CD1c-positive myeloid dendritic cell (primary cell): ENCODE results near the gene VASH2.

Experiments used
- DNase-seq: peaks from one replicate; pipeline ENCODE4 v3.0.0-alpha.2; 2016; ENCODE audit errors: extremely low spot score

VASH2 gene

GRCh38 chr1:212930986-212931678 is 19.2 kb upstream of the VASH2 start:
- no peak for DNase-seq

- DNase-seq: no peak
Observed at GRCh38 chr1:212933815-212934471, 16.4 kb upstream of the VASH2 start.

GRCh38 chr1:212935387-212935981 is 14.9 kb upstream of the VASH2 start:
- no peak for DNase-seq

GRCh38 chr1:212937034-212937433 is 13.3 kb upstream of the VASH2 start:
- no peak for DNase-seq

GRCh38 chr1:212938846-212939245 is 11.5 kb upstream of the VASH2 start:
- DNase-seq: no peak

- no peak for DNase-seq
Observed at GRCh38 chr1:212941452-212941851, 8.9 kb upstream of the VASH2 start.

GRCh38 chr1:212942679-212943392 is 7.5 kb upstream of the VASH2 start:
- DNase-seq: no peak

GRCh38 chr1:212943393-212943710 is 7.0 kb upstream of the VASH2 start:
- no peak for DNase-seq

- DNase-seq: peak; percentile 74
Observed at GRCh38 chr1:212944229-212944901, 6.0 kb upstream of the VASH2 start.

GRCh38 chr1:212945056-212945455 is 5.3 kb upstream of the VASH2 start:
- DNase-seq: no peak

- no peak for DNase-seq
Observed at GRCh38 chr1:212945463-212946160, 4.7 kb upstream of the VASH2 start.

GRCh38 chr1:212946872-212947271 is 3.5 kb upstream of the VASH2 start:
- no peak for DNase-seq

- DNase-seq: no peak
Observed at GRCh38 chr1:212949771-212950170, 570 bp upstream of the VASH2 start.

GRCh38 chr1:212951126-212951946 is 995 bp downstream of the VASH2 start:
- DNase-seq: no peak

- no peak for DNase-seq
Observed at GRCh38 chr1:212951947-212952640, 1.8 kb downstream of the VASH2 start.

GRCh38 chr1:212952641-212952976 is 2.3 kb downstream of the VASH2 start:
- DNase-seq: no peak

GRCh38 chr1:212953321-212953720 is 3.0 kb downstream of the VASH2 start:
- peak; percentile 69 for DNase-seq

GRCh38 chr1:212954514-212954913 is 4.2 kb downstream of the VASH2 start:
- peak; percentile 17 for DNase-seq

- DNase-seq: no peak
Observed at GRCh38 chr1:212955098-212955497, 4.8 kb downstream of the VASH2 start.

- peak; percentile 49 for DNase-seq
Observed at GRCh38 chr1:212955961-212956620, 5.8 kb downstream of the VASH2 start.
